Mesenchymal stem cell (in vitro differentiated cells and primary cell): ENCODE data around the gene PTTG1IP2.

ENCODE experiments used
- DNase-seq: peaks from one replicate; pipeline ENCODE4 v3.0.0-alpha.2; 2013
- H2AFZ ChIP-seq: one replicate; pipeline ENCODE4 v1.6.1; 2013; ENCODE audit warnings: low read depth, mild to moderate bottlenecking, control low read depth, inconsistent platforms, low read length, moderate library complexity
- H2AK5ac ChIP-seq: 2 replicates; pipeline ENCODE4 v1.6.1; 2013; ENCODE audit warnings: low read length, moderate library complexity, mild to moderate bottlenecking, inconsistent platforms; ENCODE audit not compliant: severe bottlenecking
- H2BK120ac ChIP-seq: one replicate; pipeline ENCODE4 v1.6.1; 2013; ENCODE audit warnings: low read depth, mild to moderate bottlenecking, inconsistent platforms, low read length, moderate library complexity
- H2BK12ac ChIP-seq, 2 experiments: one replicate each; pipeline ENCODE4 v1.6.1; 2013; ENCODE audit warnings: inconsistent platforms in 2 of 2, low read length in 2 of 2, mild to moderate bottlenecking in 2 of 2, moderate library complexity in 2 of 2, control low read depth in 1 of 2
- H2BK15ac ChIP-seq: one replicate; pipeline ENCODE4 v1.6.1; 2013; ENCODE audit warnings: mild to moderate bottlenecking, low read depth, inconsistent platforms; ENCODE audit not compliant: poor library complexity, severe bottlenecking
- H2BK5ac ChIP-seq: 2 replicates; pipeline ENCODE4 v1.6.1; 2013; ENCODE audit warnings: low read depth, mild to moderate bottlenecking, low read length, control low read depth, inconsistent platforms; ENCODE audit not compliant: poor library complexity, severe bottlenecking
- H3K14ac ChIP-seq, 2 experiments: one replicate each; pipeline ENCODE4 v1.6.1; 2013; ENCODE audit warnings: inconsistent platforms in 2 of 2, low read length in 2 of 2, control low read depth in 1 of 2, mild to moderate bottlenecking in 1 of 2, moderate library complexity in 1 of 2
- H3K18ac ChIP-seq, 2 experiments: one replicate each; pipeline ENCODE4 v1.6.1; 2013; ENCODE audit warnings: inconsistent platforms in 2 of 2, low read length in 2 of 2, control low read depth in 1 of 2, low read depth in 1 of 2, mild to moderate bottlenecking in 1 of 2
- H3K23ac ChIP-seq, 2 experiments: one replicate each; pipeline ENCODE4 v1.6.1; 2013; ENCODE audit warnings: inconsistent platforms in 2 of 2, low read length in 2 of 2, mild to moderate bottlenecking in 2 of 2, moderate library complexity in 2 of 2, control low read depth in 1 of 2
- H3K27ac ChIP-seq: 2 replicates; pipeline ENCODE4 v1.5.1; 2013; ENCODE audit warnings: mild to moderate bottlenecking, moderate library complexity, low read length, control low read depth, inconsistent platforms; ENCODE audit not compliant: poor library complexity, severe bottlenecking
- H3K27me3 ChIP-seq, 2 experiments: 2 replicates each; pipeline versions ENCODE4 v1.6.1 to v1.7.0; 2013; ENCODE audit warnings: low read length in 2 of 2, mild to moderate bottlenecking in 2 of 2, moderate library complexity in 2 of 2, control low read depth in 1 of 2, inconsistent platforms in 1 of 2; ENCODE audit not compliant: control insufficient read depth in 1 of 2, insufficient read depth in 1 of 2
- H3K36me3 ChIP-seq, 2 experiments: 2 replicates each; pipeline versions ENCODE4 v1.6.1 to v1.7.0; 2013; ENCODE audit warnings: low read length in 2 of 2, control low read depth in 1 of 2, inconsistent platforms in 1 of 2, low read depth in 1 of 2, mild to moderate bottlenecking in 1 of 2; ENCODE audit not compliant: insufficient read depth in 2 of 2, control insufficient read depth in 1 of 2
- H3K4ac ChIP-seq, 2 experiments: one replicate each; pipeline ENCODE4 v1.6.1; 2013; ENCODE audit warnings: inconsistent platforms in 2 of 2, low read length in 2 of 2, mild to moderate bottlenecking in 2 of 2, moderate library complexity in 2 of 2, control low read depth in 1 of 2, low read depth in 1 of 2
- H3K4me1 ChIP-seq: 2 replicates; pipeline ENCODE4 v1.6.1; 2013; ENCODE audit warnings: low read depth, low read length, control low read depth; ENCODE audit not compliant: control insufficient read depth, insufficient read depth
- H3K4me2 ChIP-seq: 2 replicates; pipeline ENCODE4 v1.6.1; 2013; ENCODE audit warnings: low read length, mild to moderate bottlenecking, inconsistent platforms; ENCODE audit not compliant: poor library complexity, severe bottlenecking
- H3K4me3 ChIP-seq, 2 experiments: 2 replicates each; pipeline versions ENCODE4 v1.5.1 to v1.7.0; 2013; ENCODE audit warnings: low read length in 2 of 2, mild to moderate bottlenecking in 2 of 2, control low read depth in 1 of 2, low read depth in 1 of 2; ENCODE audit not compliant: insufficient read depth in 1 of 2
- H3K79me1 ChIP-seq: replicated peaks from 2 replicates; pipeline ENCODE4 v1.6.1; 2013; ENCODE audit warnings: mild to moderate bottlenecking, control low read depth, low read length, inconsistent platforms; ENCODE audit not compliant: poor library complexity, severe bottlenecking
- H3K9ac ChIP-seq: 2 replicates; pipeline ENCODE4 v1.7.0; 2013; ENCODE audit warnings: mild to moderate bottlenecking, low read length, moderate library complexity
- H3K9me3 ChIP-seq: 2 replicates; pipeline ENCODE4 v1.7.0; 2013; ENCODE audit warnings: mild to moderate bottlenecking, low read length; ENCODE audit not compliant: control insufficient read depth
- H4K8ac ChIP-seq: one replicate; pipeline ENCODE4 v1.6.1; 2013; ENCODE audit warnings: inconsistent platforms, mild to moderate bottlenecking, low read length, moderate library complexity
- H4K91ac ChIP-seq: one replicate; pipeline ENCODE4 v1.6.1; 2013; ENCODE audit warnings: mild to moderate bottlenecking, low read length, inconsistent platforms
- WGBS: methylation state at CpG from one replicate; pipeline ENCODE4 v1.1.7; 2013; ENCODE audit warnings: mixed read lengths; 5-methylcytosine and 5-hydroxymethylcytosine counted together

PTTG1IP2 gene

GRCh38 chr7:90503367-90503766 is 33.9 kb downstream of the PTTG1IP2 start:
- H3K9ac ChIP-seq = no peak overlapping the region
- H4K91ac ChIP-seq = no peak overlapping the region
- no peaks in the 10 kb centered on the region for H3K36me3 ChIP-seq
- H2BK12ac ChIP-seq = no peak overlapping the region
- no peak overlapping the region for H3K14ac ChIP-seq
- no peak overlapping the region for H3K27ac ChIP-seq
- no peak overlapping the region for H2AFZ ChIP-seq
- H4K8ac ChIP-seq = no peak overlapping the region
- no peak overlapping the region for H3K4me2 ChIP-seq
- no peak overlapping the region for H3K18ac ChIP-seq
- no peak overlapping the region for H2BK120ac ChIP-seq
- no peaks in the 10 kb centered on the region for H3K79me1 ChIP-seq
- H2BK15ac ChIP-seq = no peak overlapping the region
- H3K4ac ChIP-seq = no peak overlapping the region
- H3K4me3 ChIP-seq = no peak overlapping the region
- no peak for DNase-seq
- no peak overlapping the region for H2BK5ac ChIP-seq
- no peaks in the 10 kb centered on the region for H3K9me3 ChIP-seq
- no peak overlapping the region for H3K23ac ChIP-seq
- H3K4me1 ChIP-seq = no peaks in the 10 kb centered on the region
- H3K27me3 ChIP-seq = no peaks in the 10 kb centered on the region
- no peak overlapping the region for H2AK5ac ChIP-seq
- WGBS = no CpG with 5 or more reads among the region's 1 CpG

GRCh38 chr7:90507692-90508091 is 38.3 kb downstream of the PTTG1IP2 start:
- Histone ChIP-seq H3K4me1 (no peaks in the 10 kb centered on the region), H2BK15ac (no peak overlapping the region), H2AFZ (no peak overlapping the region), H4K91ac (no peak overlapping the region), H3K4ac (no peak overlapping the region), H3K4me3 (no peak overlapping the region), H3K9me3 (no peaks in the 10 kb centered on the region), H2AK5ac (no peak overlapping the region), H3K23ac (no peak overlapping the region), H3K36me3 (no peaks in the 10 kb centered on the region), H4K8ac (no peak overlapping the region), H3K27ac (no peak overlapping the region), H3K27me3 (no peaks in the 10 kb centered on the region), H3K4me2 (no peak overlapping the region), H3K14ac (no peak overlapping the region), H3K9ac (no peak overlapping the region), H3K18ac (no peak overlapping the region), H2BK5ac (no peak overlapping the region), H2BK120ac (no peak overlapping the region), H2BK12ac (no peak overlapping the region), H3K79me1 (no peaks in the 10 kb centered on the region)
- WGBS = no CpG with 5 or more reads among the region's 1 CpG
- DNase-seq = no peak

GRCh38 chr7:90511776-90512175 is 42.3 kb downstream of the PTTG1IP2 start:
- no peak overlapping the region for H2BK15ac ChIP-seq
- H4K91ac ChIP-seq = no peak overlapping the region
- H3K27ac ChIP-seq = no peak overlapping the region
- H2AFZ ChIP-seq = no peak overlapping the region
- no peak for DNase-seq
- no peak overlapping the region for H3K4ac ChIP-seq
- WGBS = 89% methylated on average over 1 of the region's 2 CpGs
- no peaks in the 10 kb centered on the region for H3K27me3 ChIP-seq
- H3K18ac ChIP-seq = no peak overlapping the region
- no peak overlapping the region for H2BK120ac ChIP-seq
- no peaks in the 10 kb centered on the region for H3K9me3 ChIP-seq
- no peaks in the 10 kb centered on the region for H3K36me3 ChIP-seq
- H2BK5ac ChIP-seq = no peak overlapping the region
- no peak overlapping the region for H3K9ac ChIP-seq
- no peak overlapping the region for H3K4me2 ChIP-seq
- no peaks in the 10 kb centered on the region for H3K79me1 ChIP-seq
- H2BK12ac ChIP-seq = no peak overlapping the region
- no peak overlapping the region for H3K14ac ChIP-seq
- no peaks in the 10 kb centered on the region for H3K4me1 ChIP-seq
- no peak overlapping the region for H4K8ac ChIP-seq
- H3K23ac ChIP-seq = no peak overlapping the region
- no peak overlapping the region for H2AK5ac ChIP-seq
- H3K4me3 ChIP-seq = no peak overlapping the region

GRCh38 chr7:90512821-90513254 is 43.4 kb downstream of the PTTG1IP2 start:
- Histone ChIP-seq H3K18ac (no peak overlapping the region), H3K9ac (no peak overlapping the region), H4K91ac (no peak overlapping the region), H2BK120ac (no peak overlapping the region), H2BK5ac (no peak overlapping the region), H3K4me1 (no peaks in the 10 kb centered on the region), H3K14ac (no peak overlapping the region), H3K36me3 (no peaks in the 10 kb centered on the region), H2AK5ac (no peak overlapping the region), H3K4me2 (no peak overlapping the region), H3K23ac (no peak overlapping the region), H3K79me1 (no peaks in the 10 kb centered on the region), H3K4me3 (no peak overlapping the region), H3K27ac (no peak overlapping the region), H4K8ac (no peak overlapping the region), H3K27me3 (no peaks in the 10 kb centered on the region), H2BK12ac (no peak overlapping the region), H2BK15ac (no peak overlapping the region), H3K9me3 (no peaks in the 10 kb centered on the region), H2AFZ (no peak overlapping the region), H3K4ac (no peak overlapping the region)
- no peak for DNase-seq
- WGBS = 86% methylated on average over 2 of the region's 3 CpGs
